RPMI7951 (cell line): ENCODE results near the gene ADCY7. TPM values are rescaled to one million over a fixed set of nuclear protein-coding genes. Genes with fewer than 3 reads are reported as not detected.

Experiments
- DNase-seq: peaks from one replicate; pipeline ENCODE4 v3.0.0-alpha.2; 2012; ENCODE audit warnings: low read depth
- total RNA-seq: library from RNA; depleted of rRNA; stranded (reverse); fragments of >200 nt; shearing (Covaris generic); gene quantifications from 2 replicates; pipeline ENCODE4 v1.2.3, GENCODE V29; 2014

Gene ADCY7
- total RNA-seq, 1 experiment from 2014 or later = 24.6 TPM

- no peak for DNase-seq
Observed at GRCh38 chr16:50313596-50314478, 47.5 kb downstream of the ADCY7 start.

GRCh38 chr16:50314665-50315064 is 48.3 kb downstream of the ADCY7 start:
- no peak for DNase-seq

GRCh38 chr16:50315346-50315997 is 49.1 kb downstream of the ADCY7 start:
- no peak for DNase-seq

- no peak for DNase-seq
Observed at GRCh38 chr16:50316102-50316847, 49.9 kb downstream of the ADCY7 start.

GRCh38 chr16:50316848-50317630 is 50.7 kb downstream of the ADCY7 start:
- no peak for DNase-seq

GRCh38 chr16:50318796-50319578 is 52.6 kb downstream of the ADCY7 start:
- DNase-seq = no peak

GRCh38 chr16:50320310-50320709 is 54.0 kb downstream of the ADCY7 start:
- no peak for DNase-seq

GRCh38 chr16:50322333-50322732 is 56.0 kb downstream of the ADCY7 start:
- no peak for DNase-seq

- peak; percentile 55 for DNase-seq
Observed at GRCh38 chr16:50323335-50324011, 57.1 kb downstream of the ADCY7 start.

GRCh38 chr16:50324345-50324744 is 58.0 kb downstream of the ADCY7 start:
- DNase-seq = no peak

- DNase-seq = no peak
Observed at GRCh38 chr16:50326264-50326663, 59.9 kb downstream of the ADCY7 start.

GRCh38 chr16:50326835-50327465 is 60.6 kb downstream of the ADCY7 start:
- DNase-seq = no peak

GRCh38 chr16:50329446-50330189 is 63.3 kb downstream of the ADCY7 start:
- DNase-seq = no peak

- DNase-seq = no peak
Observed at GRCh38 chr16:50331570-50331969, 65.2 kb downstream of the ADCY7 start.

GRCh38 chr16:50332599-50332998 is 66.2 kb downstream of the ADCY7 start:
- no peak for DNase-seq

GRCh38 chr16:50334106-50334975 is 68.0 kb downstream of the ADCY7 start:
- no peak for DNase-seq

- no peak for DNase-seq
Observed at GRCh38 chr16:50335196-50335958, 69.0 kb downstream of the ADCY7 start.
